ENCODE measurements around the gene EXOC4.

DNA sequence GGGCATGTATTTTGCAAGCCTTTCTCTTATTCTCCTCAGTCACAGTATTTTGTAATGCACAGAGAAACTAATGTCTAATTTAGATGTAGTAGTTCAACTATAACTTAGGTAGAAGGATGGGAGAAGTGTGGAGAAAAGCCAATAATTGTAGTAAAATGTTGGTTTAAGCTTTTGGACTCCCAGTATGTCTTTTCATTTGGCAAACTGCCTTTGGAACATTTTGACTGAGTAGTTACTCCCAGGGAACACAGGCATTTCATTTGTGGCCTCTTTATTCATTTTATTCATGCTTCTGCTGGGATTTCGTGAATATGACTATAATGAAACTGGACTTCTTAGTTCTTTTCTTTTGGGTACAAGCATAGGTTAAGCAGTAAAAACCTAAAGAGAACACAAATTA lies 79.0 kb downstream of the EXOC4 start:
- TF ChIP-seq, protein P1, sequence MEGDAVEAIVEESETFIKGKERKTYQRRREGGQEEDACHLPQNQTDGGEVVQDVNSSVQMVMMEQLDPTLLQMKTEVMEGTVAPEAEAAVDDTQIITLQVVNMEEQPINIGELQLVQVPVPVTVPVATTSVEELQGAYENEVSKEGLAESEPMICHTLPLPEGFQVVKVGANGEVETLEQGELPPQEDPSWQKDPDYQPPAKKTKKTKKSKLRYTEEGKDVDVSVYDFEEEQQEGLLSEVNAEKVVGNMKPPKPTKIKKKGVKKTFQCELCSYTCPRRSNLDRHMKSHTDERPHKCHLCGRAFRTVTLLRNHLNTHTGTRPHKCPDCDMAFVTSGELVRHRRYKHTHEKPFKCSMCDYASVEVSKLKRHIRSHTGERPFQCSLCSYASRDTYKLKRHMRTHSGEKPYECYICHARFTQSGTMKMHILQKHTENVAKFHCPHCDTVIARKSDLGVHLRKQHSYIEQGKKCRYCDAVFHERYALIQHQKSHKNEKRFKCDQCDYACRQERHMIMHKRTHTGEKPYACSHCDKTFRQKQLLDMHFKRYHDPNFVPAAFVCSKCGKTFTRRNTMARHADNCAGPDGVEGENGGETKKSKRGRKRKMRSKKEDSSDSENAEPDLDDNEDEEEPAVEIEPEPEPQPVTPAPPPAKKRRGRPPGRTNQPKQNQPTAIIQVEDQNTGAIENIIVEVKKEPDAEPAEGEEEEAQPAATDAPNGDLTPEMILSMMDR (IDR thresholded peaks at IDR 0.05): no peak
- TF ChIP-seq POLR2AphosphoS5 (IDR thresholded peaks at IDR 0.05; ENCODE audit: low read depth, low read length) (no peak), SIN3A (IDR thresholded peaks at IDR 0.05; ENCODE audit: borderline replicate concordance, insufficient read depth, low read depth, low read length) (no peak)
- TF ChIP-seq, protein P2, sequence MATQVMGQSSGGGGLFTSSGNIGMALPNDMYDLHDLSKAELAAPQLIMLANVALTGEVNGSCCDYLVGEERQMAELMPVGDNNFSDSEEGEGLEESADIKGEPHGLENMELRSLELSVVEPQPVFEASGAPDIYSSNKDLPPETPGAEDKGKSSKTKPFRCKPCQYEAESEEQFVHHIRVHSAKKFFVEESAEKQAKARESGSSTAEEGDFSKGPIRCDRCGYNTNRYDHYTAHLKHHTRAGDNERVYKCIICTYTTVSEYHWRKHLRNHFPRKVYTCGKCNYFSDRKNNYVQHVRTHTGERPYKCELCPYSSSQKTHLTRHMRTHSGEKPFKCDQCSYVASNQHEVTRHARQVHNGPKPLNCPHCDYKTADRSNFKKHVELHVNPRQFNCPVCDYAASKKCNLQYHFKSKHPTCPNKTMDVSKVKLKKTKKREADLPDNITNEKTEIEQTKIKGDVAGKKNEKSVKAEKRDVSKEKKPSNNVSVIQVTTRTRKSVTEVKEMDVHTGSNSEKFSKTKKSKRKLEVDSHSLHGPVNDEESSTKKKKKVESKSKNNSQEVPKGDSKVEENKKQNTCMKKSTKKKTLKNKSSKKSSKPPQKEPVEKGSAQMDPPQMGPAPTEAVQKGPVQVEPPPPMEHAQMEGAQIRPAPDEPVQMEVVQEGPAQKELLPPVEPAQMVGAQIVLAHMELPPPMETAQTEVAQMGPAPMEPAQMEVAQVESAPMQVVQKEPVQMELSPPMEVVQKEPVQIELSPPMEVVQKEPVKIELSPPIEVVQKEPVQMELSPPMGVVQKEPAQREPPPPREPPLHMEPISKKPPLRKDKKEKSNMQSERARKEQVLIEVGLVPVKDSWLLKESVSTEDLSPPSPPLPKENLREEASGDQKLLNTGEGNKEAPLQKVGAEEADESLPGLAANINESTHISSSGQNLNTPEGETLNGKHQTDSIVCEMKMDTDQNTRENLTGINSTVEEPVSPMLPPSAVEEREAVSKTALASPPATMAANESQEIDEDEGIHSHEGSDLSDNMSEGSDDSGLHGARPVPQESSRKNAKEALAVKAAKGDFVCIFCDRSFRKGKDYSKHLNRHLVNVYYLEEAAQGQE (IDR thresholded peaks at IDR 0.05; ENCODE audit: insufficient read depth in 1 of 2, low read depth in 2 of 2, low read length in 1 of 2): no peak

Measured in Panc1 (cell line).